Measurements from ENCODE around the gene TECPR1. TPM values are rescaled to one million over a fixed set of nuclear protein-coding genes. Genes with fewer than 3 reads are reported as not detected.

Gene TECPR1
- total RNA-seq, 2 donors from 2014 or later, result 31.4 to 62.7 TPM

- Histone ChIP-seq H3K9me3 (no peaks in the 10 kb centered on the region), H3K27me3 (replicated peaks; ENCODE audit: insufficient read depth) (no peaks in the 10 kb centered on the region), H3K36me3 (no peaks in the 10 kb centered on the region), H3K4me3 (no peak overlapping the region), H3K4me1 (replicated peaks) (peaks cover 3% of the 10 kb centered on the region), H3K27ac (no peak overlapping the region)
- WGBS, result 92% methylated on average over 17 of the region's 17 CpGs
- TF ChIP-seq, protein P1, sequence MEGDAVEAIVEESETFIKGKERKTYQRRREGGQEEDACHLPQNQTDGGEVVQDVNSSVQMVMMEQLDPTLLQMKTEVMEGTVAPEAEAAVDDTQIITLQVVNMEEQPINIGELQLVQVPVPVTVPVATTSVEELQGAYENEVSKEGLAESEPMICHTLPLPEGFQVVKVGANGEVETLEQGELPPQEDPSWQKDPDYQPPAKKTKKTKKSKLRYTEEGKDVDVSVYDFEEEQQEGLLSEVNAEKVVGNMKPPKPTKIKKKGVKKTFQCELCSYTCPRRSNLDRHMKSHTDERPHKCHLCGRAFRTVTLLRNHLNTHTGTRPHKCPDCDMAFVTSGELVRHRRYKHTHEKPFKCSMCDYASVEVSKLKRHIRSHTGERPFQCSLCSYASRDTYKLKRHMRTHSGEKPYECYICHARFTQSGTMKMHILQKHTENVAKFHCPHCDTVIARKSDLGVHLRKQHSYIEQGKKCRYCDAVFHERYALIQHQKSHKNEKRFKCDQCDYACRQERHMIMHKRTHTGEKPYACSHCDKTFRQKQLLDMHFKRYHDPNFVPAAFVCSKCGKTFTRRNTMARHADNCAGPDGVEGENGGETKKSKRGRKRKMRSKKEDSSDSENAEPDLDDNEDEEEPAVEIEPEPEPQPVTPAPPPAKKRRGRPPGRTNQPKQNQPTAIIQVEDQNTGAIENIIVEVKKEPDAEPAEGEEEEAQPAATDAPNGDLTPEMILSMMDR (IDR thresholded peaks at IDR 0.05), result no peak
- TF ChIP-seq POLR2AphosphoS5 (IDR thresholded peaks at IDR 0.05) (no peak), POLR2A (IDR thresholded peaks at IDR 0.05) (no peak)
- DNase-seq (ENCODE audit: low spot score), result no peak
- intact Hi-C loops (cut with DNase I), result no loop called here
Measured at GRCh38 chr7:98209166-98209920, 42.7 kb downstream of the TECPR1 start.

GRCh38 chr7:98206451-98207330 lies 45.3 kb downstream of the TECPR1 start:
- no peaks in the 10 kb centered on the region for H3K9me3 ChIP-seq
- no peak for DNase-seq (ENCODE audit: low spot score)
- H3K4me1 ChIP-seq (replicated peaks), result no peaks in the 10 kb centered on the region
- H3K27ac ChIP-seq, result no peak overlapping the region
- WGBS, result 94% methylated on average over 47 of the region's 47 CpGs
- TF ChIP-seq POLR2A (IDR thresholded peaks at IDR 0.05), result no peak
- no peak for TF ChIP-seq POLR2AphosphoS5 (IDR thresholded peaks at IDR 0.05)
- TF ChIP-seq, protein P1 (IDR thresholded peaks at IDR 0.05), result no peak
- H3K36me3 ChIP-seq, result no peaks in the 10 kb centered on the region
- intact Hi-C loops (cut with DNase I), result no loop called here
- H3K27me3 ChIP-seq (replicated peaks; ENCODE audit: insufficient read depth), result no peaks in the 10 kb centered on the region
- H3K4me3 ChIP-seq, result no peak overlapping the region

DNA sequence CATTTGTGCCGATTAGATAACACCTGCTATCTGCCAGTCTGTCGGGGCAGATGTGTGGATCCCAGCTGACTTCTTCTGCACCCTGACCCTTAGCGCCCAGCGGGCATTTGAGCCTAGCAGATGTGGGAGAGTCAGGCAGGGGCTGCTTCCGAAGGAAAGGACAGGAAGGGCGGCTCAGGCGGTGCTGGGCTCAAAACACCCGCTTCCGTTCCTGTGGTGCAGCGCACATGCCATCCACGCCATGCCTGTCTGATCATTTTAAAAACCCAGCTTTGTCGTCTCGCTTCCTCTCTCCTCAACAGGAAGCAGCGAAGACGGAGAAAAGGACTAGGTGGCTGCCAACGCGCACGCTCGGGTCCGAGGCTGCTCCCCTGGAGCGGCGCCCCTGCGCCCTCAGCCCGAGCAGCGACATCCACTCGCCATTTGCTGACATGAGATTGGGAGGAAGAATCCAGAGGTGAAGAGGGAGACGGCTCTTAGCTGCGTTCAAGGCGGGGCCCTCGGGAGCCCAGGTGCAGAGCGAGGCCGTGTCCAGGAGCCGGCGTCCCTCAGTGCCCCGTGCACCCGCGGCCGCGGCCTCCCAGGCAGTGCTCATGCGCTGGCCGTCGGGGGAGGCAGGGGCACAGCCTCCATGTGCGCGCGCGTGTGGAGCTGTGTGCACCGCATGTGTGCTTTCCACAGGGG lies 46.7 kb downstream of the TECPR1 start:
- Histone ChIP-seq H3K27me3 (replicated peaks; ENCODE audit: insufficient read depth) (no peaks in the 10 kb centered on the region), H3K9me3 (no peaks in the 10 kb centered on the region), H3K4me1 (replicated peaks) (no peaks in the 10 kb centered on the region), H3K36me3 (no peaks in the 10 kb centered on the region), H3K27ac (no peak overlapping the region), H3K4me3 (no peak overlapping the region)
- WGBS, result 93% methylated on average over 43 of the region's 47 CpGs
- TF ChIP-seq, protein P1 (IDR thresholded peaks at IDR 0.05), result no peak
- no peak for TF ChIP-seq POLR2AphosphoS5 (IDR thresholded peaks at IDR 0.05)
- DNase-seq (ENCODE audit: low spot score), result no peak
- intact Hi-C loops (cut with DNase I), result no loop called here

- Histone ChIP-seq H3K36me3 (no peaks in the 10 kb centered on the region), H3K9me3 (no peaks in the 10 kb centered on the region)
- 77% methylated on average over 11 of the region's 11 CpGs for WGBS
Measured at GRCh38 chr7:98204670-98205069, 47.4 kb downstream of the TECPR1 start.

More at GRCh38 chr7:98204670-98205069, 47.4 kb downstream of the TECPR1 start:
- no peak for DNase-seq (ENCODE audit: low spot score)
- TF ChIP-seq POLR2A (IDR thresholded peaks at IDR 0.05) (no peak), POLR2AphosphoS5 (IDR thresholded peaks at IDR 0.05) (no peak)
- TF ChIP-seq, protein P1 (IDR thresholded peaks at IDR 0.05), result no peak
- Histone ChIP-seq H3K27ac (no peak overlapping the region), H3K27me3 (replicated peaks; ENCODE audit: insufficient read depth) (no peaks in the 10 kb centered on the region), H3K4me1 (replicated peaks) (no peaks in the 10 kb centered on the region), H3K4me3 (no peak overlapping the region)
- intact Hi-C loops (cut with DNase I), result no loop called here
